GM13977 (cell line): Measurements from ENCODE around the gene SNCAIP.

ENCODE experiments used
- DNase-seq: peaks from one replicate; pipeline ENCODE4 v3.0.0; 2012; ENCODE audit warnings: low spot score
- CTCF ChIP-seq: IDR thresholded peaks from 2 replicates; pipeline ENCODE4 v1.5.1; 2012; ENCODE audit warnings: mild to moderate bottlenecking, control low read depth; ENCODE audit not compliant: insufficient read depth; ENCODE audit errors: extremely low read depth, missing control alignments
- in situ Hi-C: fragments of 300-500 bp; cut with MboI; formaldehyde crosslinking; loops from one replicate; pipeline ENCODE4 v1.12.0; 2022; ENCODE audit warnings: low sequenced_read_pairs, low pct_unique_long_range_greater_than_20kb, mixed read lengths, inconsistent platforms; ENCODE audit not compliant: unreplicated experiment

The SNCAIP gene

GRCh38 chr5:122322801-122323548, 10.9 kb downstream of the SNCAIP start:
- DNase-seq: no peak
- TF ChIP-seq CTCF: no peak
- in situ Hi-C loops: no loop called here

DNA sequence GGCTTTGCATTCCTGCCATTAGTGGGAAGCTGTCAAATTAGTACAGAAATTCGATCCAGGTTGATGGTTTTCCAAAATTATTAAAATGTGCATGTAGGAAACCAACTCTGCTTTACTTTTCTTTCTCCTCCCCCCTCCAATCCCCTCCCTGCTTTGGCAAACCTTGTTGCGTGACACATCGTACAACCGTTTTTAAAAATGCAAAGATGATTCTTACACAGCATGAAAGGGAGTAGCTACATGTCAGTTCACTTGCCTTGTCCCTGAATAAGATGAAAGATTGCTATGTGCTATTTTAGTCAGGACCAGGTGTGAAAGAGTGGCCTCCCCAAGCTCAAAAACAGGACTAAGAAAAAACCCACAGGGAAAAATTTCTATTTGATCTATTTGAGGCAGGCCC, 11.7 kb downstream of the SNCAIP start:
- DNase-seq: no peak
- in situ Hi-C loops: no loop called here
- no peak for TF ChIP-seq CTCF

GRCh38 chr5:122327110-122327509, 15.1 kb downstream of the SNCAIP start:
- DNase-seq: no peak
- no peak for TF ChIP-seq CTCF
- in situ Hi-C loops: no loop called here

- in situ Hi-C loops: no loop called here
- DNase-seq: no peak
- TF ChIP-seq CTCF: no peak
Observed at GRCh38 chr5:122330881-122331280, 18.8 kb downstream of the SNCAIP start.

DNA sequence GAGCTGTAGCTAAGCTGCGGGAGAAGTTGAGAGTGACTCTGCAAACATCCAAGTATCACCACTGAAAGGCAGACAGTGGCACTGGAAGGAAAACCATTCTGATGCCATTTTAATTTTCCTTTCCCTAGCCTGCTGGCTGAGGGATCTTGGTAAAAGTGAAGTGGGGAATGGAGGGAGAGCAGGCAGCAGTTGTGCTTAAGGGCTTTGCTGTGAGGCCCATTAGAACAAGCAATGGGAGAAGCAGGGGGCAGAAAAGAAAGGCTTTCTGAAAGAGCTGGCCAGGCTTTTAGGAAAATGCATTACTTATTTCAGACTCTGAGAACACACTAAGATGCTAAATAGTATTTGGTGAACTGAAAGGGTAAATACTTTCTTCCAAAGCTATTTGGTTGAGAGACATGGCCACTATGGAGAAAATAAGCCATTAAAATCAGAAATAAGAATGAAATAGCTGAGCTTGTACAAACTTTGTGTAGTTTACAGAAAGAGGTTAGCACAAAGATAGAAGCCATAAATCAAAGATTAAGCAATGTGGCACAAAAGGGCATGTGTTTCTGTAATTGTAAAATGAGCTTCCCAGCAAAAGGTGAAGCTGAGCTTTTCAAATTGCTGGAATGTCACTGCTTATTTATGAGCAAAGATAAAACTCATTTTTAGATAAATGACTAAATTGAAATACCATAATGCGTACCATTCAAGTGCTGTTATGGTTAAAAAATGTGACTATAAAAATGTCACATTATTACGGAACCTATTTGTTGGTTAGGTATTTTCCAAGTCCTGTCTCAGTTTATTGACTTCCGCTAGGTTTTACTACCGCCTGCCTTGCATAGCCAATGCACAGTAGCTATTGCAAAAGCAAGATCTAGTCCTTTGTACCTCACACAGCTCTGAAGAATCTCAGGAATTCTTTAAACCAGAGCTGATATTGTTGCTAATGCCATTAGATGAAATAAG, 20.8 kb downstream of the SNCAIP start:
- in situ Hi-C loops: no loop called here
- no peak for DNase-seq
- no peak for TF ChIP-seq CTCF

DNA sequence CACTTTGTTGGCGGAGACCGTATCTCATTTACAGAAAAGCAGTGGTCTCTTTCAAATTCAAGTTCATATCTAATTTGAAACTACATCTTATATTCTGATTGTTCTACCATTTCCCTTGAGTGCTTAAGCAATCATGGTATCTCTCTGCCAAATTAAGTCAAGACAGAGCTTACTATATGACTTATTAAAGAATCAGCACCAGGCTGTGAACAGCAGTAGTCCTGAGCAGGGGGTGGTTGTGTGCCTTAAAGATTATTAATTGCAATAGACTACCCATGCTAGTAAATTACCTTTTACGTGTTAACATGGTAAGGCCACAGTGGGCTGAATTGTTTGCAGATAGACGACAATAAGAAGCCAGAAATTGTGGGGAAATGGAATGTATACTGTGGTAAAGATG, 21.5 kb downstream of the SNCAIP start:
- no peak for TF ChIP-seq CTCF
- in situ Hi-C loops: no loop called here
- DNase-seq: no peak
